Neural cell (in vitro differentiated cells): Measurements from ENCODE around the gene HNRNPCL1.
"Not testable (repeated sequence)": the region's sequence is repeated elsewhere in the genome, so short reads cannot be mapped to it uniquely, and the experiment has no call there.

Source experiments
- EP300 ChIP-seq: fragments of 450-650 bp; conservative IDR thresholded peaks from 2 replicates; pipeline ENCODE4 v1.6.1; 2014; ENCODE audit warnings: antibody characterized with exemption, mild to moderate bottlenecking, moderate library complexity; ENCODE audit not compliant: poor library complexity, severe bottlenecking
- TF ChIP-seq, protein P1 (sequence below): fragments of 450-650 bp; IDR thresholded peaks from 2 replicates; pipeline ENCODE4 v1.5.1; 2014; ENCODE audit warnings: antibody characterized with exemption, mild to moderate bottlenecking, moderate library complexity; ENCODE audit not compliant: poor library complexity, severe bottlenecking

GRCh38 chr1:12878453-12878852 is 29.9 kb upstream of the HNRNPCL1 start:
- TF ChIP-seq, protein P1, sequence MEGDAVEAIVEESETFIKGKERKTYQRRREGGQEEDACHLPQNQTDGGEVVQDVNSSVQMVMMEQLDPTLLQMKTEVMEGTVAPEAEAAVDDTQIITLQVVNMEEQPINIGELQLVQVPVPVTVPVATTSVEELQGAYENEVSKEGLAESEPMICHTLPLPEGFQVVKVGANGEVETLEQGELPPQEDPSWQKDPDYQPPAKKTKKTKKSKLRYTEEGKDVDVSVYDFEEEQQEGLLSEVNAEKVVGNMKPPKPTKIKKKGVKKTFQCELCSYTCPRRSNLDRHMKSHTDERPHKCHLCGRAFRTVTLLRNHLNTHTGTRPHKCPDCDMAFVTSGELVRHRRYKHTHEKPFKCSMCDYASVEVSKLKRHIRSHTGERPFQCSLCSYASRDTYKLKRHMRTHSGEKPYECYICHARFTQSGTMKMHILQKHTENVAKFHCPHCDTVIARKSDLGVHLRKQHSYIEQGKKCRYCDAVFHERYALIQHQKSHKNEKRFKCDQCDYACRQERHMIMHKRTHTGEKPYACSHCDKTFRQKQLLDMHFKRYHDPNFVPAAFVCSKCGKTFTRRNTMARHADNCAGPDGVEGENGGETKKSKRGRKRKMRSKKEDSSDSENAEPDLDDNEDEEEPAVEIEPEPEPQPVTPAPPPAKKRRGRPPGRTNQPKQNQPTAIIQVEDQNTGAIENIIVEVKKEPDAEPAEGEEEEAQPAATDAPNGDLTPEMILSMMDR, result not testable (repeated sequence)
- not testable (repeated sequence) for TF ChIP-seq EP300
